Measurements from ENCODE around the gene MVB12B. TPM values are rescaled to one million over a fixed set of nuclear protein-coding genes. Genes with fewer than 3 reads are reported as not detected.
A peak's percentile ranks its signal among the peaks of the same experiment; 100 is the strongest.

MVB12B gene
- total and polyA plus RNA-seq, 7 donors = 1.5 to 25.6 (median 11.6) TPM

DNA sequence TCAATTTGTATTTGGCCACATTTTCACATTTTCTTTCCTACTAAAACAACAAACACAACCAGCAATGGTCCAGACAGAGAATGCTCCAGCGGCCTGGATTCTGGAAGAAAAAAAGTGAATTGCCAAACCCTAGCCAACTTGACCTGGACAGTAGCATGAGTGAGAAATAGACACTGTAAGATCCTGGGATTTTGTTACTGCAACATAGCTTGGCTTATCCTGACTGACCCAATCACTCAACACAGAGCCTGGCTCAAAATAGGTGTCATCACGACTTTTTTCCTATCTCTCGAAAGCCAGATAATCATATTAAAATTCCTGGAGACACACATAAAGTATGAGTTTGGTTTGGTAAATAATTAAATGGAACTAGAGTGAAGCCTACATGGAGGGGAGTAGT lies 25.4 kb upstream of the MVB12B start:
- no peaks in the 10 kb centered on the region for H3K36me3 ChIP-seq (ENCODE audit: insufficient read depth in 1 of 2, low read depth in 1 of 2)
- DNase-seq (no peak), ATAC-seq (no peak)
- intact Hi-C loops (cut with DNase I) = no loop called here
- TF ChIP-seq, protein P1, sequence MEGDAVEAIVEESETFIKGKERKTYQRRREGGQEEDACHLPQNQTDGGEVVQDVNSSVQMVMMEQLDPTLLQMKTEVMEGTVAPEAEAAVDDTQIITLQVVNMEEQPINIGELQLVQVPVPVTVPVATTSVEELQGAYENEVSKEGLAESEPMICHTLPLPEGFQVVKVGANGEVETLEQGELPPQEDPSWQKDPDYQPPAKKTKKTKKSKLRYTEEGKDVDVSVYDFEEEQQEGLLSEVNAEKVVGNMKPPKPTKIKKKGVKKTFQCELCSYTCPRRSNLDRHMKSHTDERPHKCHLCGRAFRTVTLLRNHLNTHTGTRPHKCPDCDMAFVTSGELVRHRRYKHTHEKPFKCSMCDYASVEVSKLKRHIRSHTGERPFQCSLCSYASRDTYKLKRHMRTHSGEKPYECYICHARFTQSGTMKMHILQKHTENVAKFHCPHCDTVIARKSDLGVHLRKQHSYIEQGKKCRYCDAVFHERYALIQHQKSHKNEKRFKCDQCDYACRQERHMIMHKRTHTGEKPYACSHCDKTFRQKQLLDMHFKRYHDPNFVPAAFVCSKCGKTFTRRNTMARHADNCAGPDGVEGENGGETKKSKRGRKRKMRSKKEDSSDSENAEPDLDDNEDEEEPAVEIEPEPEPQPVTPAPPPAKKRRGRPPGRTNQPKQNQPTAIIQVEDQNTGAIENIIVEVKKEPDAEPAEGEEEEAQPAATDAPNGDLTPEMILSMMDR (IDR thresholded peaks at IDR 0.05) = no peak
- WGBS, 3 donors = 96 to 98% (median 97%) methylated on average over 3 of the region's 3 CpGs
- no peaks in the 10 kb centered on the region for H3K9me3 ChIP-seq
- H3K27ac ChIP-seq = no peak overlapping the region
- H3K4me1 ChIP-seq = no peaks in the 10 kb centered on the region
- H3K27me3 ChIP-seq (ENCODE audit: insufficient read depth in 3 of 3, low read length in 2 of 3) = no peaks in the 10 kb centered on the region
- no peak overlapping the region for H3K4me3 ChIP-seq

DNA sequence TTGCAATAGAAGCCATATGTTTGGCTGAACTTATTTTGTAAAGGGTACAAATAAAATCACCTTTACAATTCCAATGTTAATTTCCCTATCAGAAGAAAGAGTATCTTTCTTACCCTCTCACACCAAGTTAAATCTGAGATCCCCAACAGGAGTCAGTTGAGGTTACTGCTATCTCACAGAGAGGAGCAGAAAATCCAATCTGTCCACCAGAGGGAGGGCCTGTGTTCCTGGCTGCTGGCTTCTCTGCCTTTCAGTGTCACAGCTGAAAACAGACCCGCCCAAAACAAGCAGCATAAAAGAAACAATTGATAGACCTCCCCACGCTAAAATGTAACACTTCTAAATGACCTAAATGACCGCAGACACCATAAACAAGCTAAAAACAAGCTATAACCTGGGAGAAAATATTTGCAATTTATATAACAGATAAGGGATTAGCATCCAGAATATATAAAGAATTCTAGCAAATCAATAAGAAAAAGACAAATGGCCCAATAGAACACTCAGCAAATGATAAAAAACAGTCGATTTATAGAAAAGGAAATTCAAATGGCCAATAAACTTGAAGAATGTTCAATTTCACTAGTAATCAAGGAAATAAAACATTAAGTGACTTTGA lies 24.5 kb upstream of the MVB12B start:
- 23 to 31% (median 24%) methylated on average over 4 of the region's 4 CpGs for whole genome bisulfite sequencing, 3 donors
- H3K27me3 ChIP-seq (ENCODE audit: insufficient read depth in 3 of 3, low read length in 2 of 3) = no peaks in the 10 kb centered on the region
- no peak overlapping the region for H3K27ac ChIP-seq
- TF ChIP-seq, protein P1 (IDR thresholded peaks at IDR 0.05) = peak; percentile 71
- no peaks in the 10 kb centered on the region for H3K9me3 ChIP-seq
- H3K4me3 ChIP-seq = no peak overlapping the region
- H3K4me1 ChIP-seq = no peaks in the 10 kb centered on the region
- intact Hi-C loops (cut with DNase I) = loop anchor here in 1 of 2 donors (1.0 to 2.0 kb wide), 2 partner anchors 96 to 189 kb away; no protein-coding TSS in a partner anchor
- DNase-seq = peak in 1 of 2 donors; percentile 25
- peak; percentile 76 to 91 (median 80) for ATAC-seq
- H3K36me3 ChIP-seq (ENCODE audit: insufficient read depth in 1 of 2, low read depth in 1 of 2) = no peaks in the 10 kb centered on the region

DNA sequence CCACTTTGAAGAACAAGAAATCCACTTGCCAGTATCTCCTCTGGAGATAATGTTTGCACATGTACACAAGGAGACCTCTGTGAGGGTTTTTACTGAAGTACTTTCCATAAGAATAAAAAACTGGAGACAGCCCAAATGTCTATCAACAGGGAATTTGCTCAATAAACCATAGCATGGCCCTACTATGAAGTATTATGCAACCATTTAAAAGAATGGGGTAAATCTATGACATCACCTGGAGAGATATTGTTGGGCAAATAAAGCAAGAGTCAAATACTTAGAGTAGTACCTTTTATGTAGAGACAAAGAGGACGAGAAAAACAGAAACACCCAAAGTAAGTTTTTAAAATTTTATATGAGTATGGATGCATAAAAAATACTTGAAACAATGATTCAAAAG lies 23.9 kb upstream of the MVB12B start:
- H3K27ac ChIP-seq = no peak overlapping the region
- DNase-seq = no peak
- H3K4me1 ChIP-seq = no peaks in the 10 kb centered on the region
- H3K27me3 ChIP-seq (ENCODE audit: insufficient read depth in 3 of 3, low read length in 2 of 3) = no peaks in the 10 kb centered on the region
- WGBS, 3 donors = 92 to 98% (median 97%) methylated on average over 1 of the region's 1 CpG
- H3K4me3 ChIP-seq = no peak overlapping the region
- TF ChIP-seq, protein P1 (IDR thresholded peaks at IDR 0.05) = no peak
- H3K36me3 ChIP-seq (ENCODE audit: insufficient read depth in 1 of 2, low read depth in 1 of 2) = no peaks in the 10 kb centered on the region
- ATAC-seq = no peak
- H3K9me3 ChIP-seq = no peaks in the 10 kb centered on the region
- intact Hi-C loops (cut with DNase I) = loop anchor here in 1 of 2 donors (1.0 to 2.0 kb wide), 2 partner anchors 96 to 188 kb away; no protein-coding TSS in a partner anchor

GRCh38 chr9:126303488-126303887 lies 23.1 kb upstream of the MVB12B start:
- Histone ChIP-seq H3K9me3 (no peaks in the 10 kb centered on the region), H3K4me3 (no peak overlapping the region), H3K27ac (no peak overlapping the region), H3K36me3 (ENCODE audit: insufficient read depth in 1 of 2, low read depth in 1 of 2) (no peaks in the 10 kb centered on the region), H3K27me3 (ENCODE audit: insufficient read depth in 3 of 3, low read length in 2 of 3) (no peaks in the 10 kb centered on the region), H3K4me1 (no peaks in the 10 kb centered on the region)
- WGBS, 3 donors = 88 to 94% (median 94%) methylated on average over 3 of the region's 3 CpGs
- intact Hi-C loops (cut with DNase I) = loop anchor here in 1 of 2 donors (2.0 kb wide), 1 partner anchor 187 kb away; no protein-coding TSS in a partner anchor
- TF ChIP-seq, protein P1 (IDR thresholded peaks at IDR 0.05) = no peak
- no peak for DNase-seq
- no peak for ATAC-seq

Measured in psoas muscle (tissue), 8 donors.